B cell (primary cell): ENCODE measurements around the gene TRIM66. TPM values are rescaled to one million over a fixed set of nuclear protein-coding genes. Genes with fewer than 3 reads are reported as not detected.

Source experiments
- ATAC-seq: fragments of 200-7000 bp; cut with Tn5 transposase; one replicate; pipeline ENCODE4 v1.10.0; 2021; ENCODE audit warnings: low read depth, mild to moderate bottlenecking, moderate number of reproducible peaks, moderate library complexity
- CTCF ChIA-PET: fragments of 350-600 bp; sonication (Branson Sonifier 250); formaldehyde crosslinking; loops from one replicate; lab custom pipeline; 2021; ENCODE audit warnings: antibody characterized with exemption, inconsistent platforms; lab: Charles Lee
- POLR2A ChIA-PET: fragments of 350-600 bp; sonication (Branson Sonifier 250); formaldehyde crosslinking; loops from one replicate; lab custom pipeline; 2021; ENCODE audit warnings: antibody characterized with exemption; lab: Charles Lee
- DNase-seq: peaks from one replicate; pipeline ENCODE4 v3.0.0; 2013
- H2AFZ ChIP-seq: 2 replicates; pipeline ENCODE4 v1.6.1; 2012; ENCODE audit warnings: mild to moderate bottlenecking, low read depth, low read length; ENCODE audit not compliant: insufficient read depth, poor library complexity, severe bottlenecking
- H3K27ac ChIP-seq, 2 donors: 1 replicate in 1 of 2; 2 replicates in 1 of 2; pipeline ENCODE4 v1.5.1; 2012 to 2013; ENCODE audit warnings: low read length in 2 of 2, mild to moderate bottlenecking in 2 of 2, moderate library complexity in 1 of 2
- H3K27me3 ChIP-seq, 4 experiments: fragments of 200-600 bp in 1 of 4; sonication (generic) in 1 of 4; replicated peaks in 1 of 4; 1 replicate in 2 of 4; 2 replicates in 2 of 4; pipeline versions ENCODE4 v1.6.1 to v1.7.0; 2013 to 2016; ENCODE audit warnings: low read length in 3 of 4, mild to moderate bottlenecking in 2 of 4, mixed read lengths in 1 of 4, moderate library complexity in 1 of 4; ENCODE audit not compliant: insufficient read depth in 4 of 4, control insufficient read depth in 3 of 4; ENCODE audit errors: control extremely low read depth in 1 of 4
- H3K36me3 ChIP-seq, 2 experiments: replicated peaks in 1 of 2; 1 replicate in 1 of 2; 2 replicates in 1 of 2; pipeline versions ENCODE4 v1.6.1 to v1.7.1; 2013; ENCODE audit warnings: low read length in 1 of 2; ENCODE audit not compliant: insufficient read depth in 2 of 2, control insufficient read depth in 1 of 2; ENCODE audit errors: control extremely low read depth in 1 of 2, extremely low read depth in 1 of 2
- H3K4me1 ChIP-seq, 2 donors: fragments of 200-600 bp in 1 of 2; sonication (generic) in 1 of 2; 1 replicate in 1 of 2; 2 replicates in 1 of 2; pipeline versions ENCODE4 v1.5.1 to v1.6.1; 2013 to 2017; ENCODE audit warnings: low read length in 2 of 2; ENCODE audit not compliant: control insufficient read depth in 2 of 2, insufficient read depth in 2 of 2
- H3K4me2 ChIP-seq: replicated peaks from 2 replicates; pipeline ENCODE3; 2012; ENCODE audit warnings: mild to moderate bottlenecking, low read depth, low read length; ENCODE audit not compliant: poor library complexity, severe bottlenecking
- H3K4me3 ChIP-seq, 5 experiments: fragments of 200-600 bp in 1 of 5; sonication (generic) in 1 of 5; 1 replicate in 3 of 5; 2 replicates in 2 of 5; pipeline versions ENCODE4 v1.5.1 to v1.7.0; 2011 to 2016; ENCODE audit warnings: low read length in 4 of 5, mild to moderate bottlenecking in 4 of 5, low read depth in 2 of 5, control low read depth in 1 of 5, moderate library complexity in 1 of 5; ENCODE audit not compliant: insufficient read depth in 1 of 5; ENCODE audit errors: control extremely low read depth in 1 of 5, extremely low read depth in 1 of 5
- H3K79me2 ChIP-seq: fragments of 200-600 bp; sonication (generic); one replicate; pipeline ENCODE4 v1.6.0; 2016; ENCODE audit warnings: low read length; ENCODE audit not compliant: control insufficient read depth, insufficient read depth
- H3K9ac ChIP-seq: fragments of 200-600 bp; sonication (generic); 2 replicates; pipeline ENCODE4 v1.6.1; 2017; ENCODE audit warnings: mild to moderate bottlenecking, low read length, moderate library complexity
- H3K9me3 ChIP-seq, 3 donors: one replicate each; pipeline versions ENCODE4 v1.6.1 to v1.7.1; 2013; ENCODE audit warnings: low read length in 2 of 3; ENCODE audit not compliant: control insufficient read depth in 2 of 3, insufficient read depth in 1 of 3; ENCODE audit errors: control extremely low read depth in 1 of 3
- H4K20me1 ChIP-seq: 2 replicates; pipeline ENCODE4 v1.6.0; 2012; ENCODE audit warnings: mild to moderate bottlenecking, low read length; ENCODE audit not compliant: insufficient read depth, control insufficient read depth, poor library complexity, severe bottlenecking
- H3K27ac Mint-ChIP-seq: one replicate; pipeline ENCODE4 v1.8.0; 2021; ENCODE audit warnings: mixed read lengths
- H3K27me3 Mint-ChIP-seq: one replicate; pipeline ENCODE4 v1.8.0; 2021; ENCODE audit warnings: mixed read lengths
- H3K4me1 Mint-ChIP-seq: one replicate; pipeline ENCODE4 v1.8.0; 2021; ENCODE audit warnings: mixed read lengths
- H3K4me3 Mint-ChIP-seq: one replicate; pipeline ENCODE4 v1.8.0; 2021; ENCODE audit warnings: mixed read lengths
- H3K9me3 Mint-ChIP-seq: one replicate; pipeline ENCODE4 v1.8.0; 2022; ENCODE audit warnings: mixed read lengths; ENCODE audit not compliant: insufficient read depth
- EZH2 ChIP-seq: IDR thresholded peaks from 2 replicates; pipeline ENCODE4 v1.6.1; 2012; ENCODE audit warnings: borderline replicate concordance, low read depth, mild to moderate bottlenecking, moderate library complexity, low read length; ENCODE audit not compliant: insufficient read depth, poor library complexity, severe bottlenecking
- WGBS: methylation state at CpG from one replicate; pipeline ENCODE4 v1.1.5; 2013; ENCODE audit warnings: missing lambda C conversion rate; ENCODE audit not compliant: insufficient coverage; 5-methylcytosine and 5-hydroxymethylcytosine counted together
- intact Hi-C: fragments of 100-400 bp; cut with micrococcal nuclease; formaldehyde crosslinking; loops from one replicate; pipeline ENCODE4 v1.10.0; 2022
- polyA plus RNA-seq: library from polyadenylated mRNA; depleted of rRNA; stranded (reverse); fragments of >200 nt; gene quantifications from 2 replicates; pipeline ENCODE4 v1.2.3, GENCODE V29; 2012
- total RNA-seq, 2 donors: library from RNA; stranded (reverse); fragments of 120-200 nt in 1 of 2; gene quantifications; 1 replicate in 1 of 2; 2 replicates in 1 of 2; pipeline versions ENCODE4 v1.2.3 to v1.2.4, GENCODE V29; 2013 to 2022
- TF ChIP-seq, protein P1 (sequence below): fragments of 200-600 bp; IDR thresholded peaks from one replicate; pipeline ENCODE4 v1.8.0; 2022; ENCODE audit warnings: antibody characterized with exemption, mild to moderate bottlenecking

Gene TRIM66
- total and polyA plus RNA-seq, 2 donors (not counting 1 experiment from before 2014, with no cell fraction given), result 11.1 to 21.1 TPM

DNA sequence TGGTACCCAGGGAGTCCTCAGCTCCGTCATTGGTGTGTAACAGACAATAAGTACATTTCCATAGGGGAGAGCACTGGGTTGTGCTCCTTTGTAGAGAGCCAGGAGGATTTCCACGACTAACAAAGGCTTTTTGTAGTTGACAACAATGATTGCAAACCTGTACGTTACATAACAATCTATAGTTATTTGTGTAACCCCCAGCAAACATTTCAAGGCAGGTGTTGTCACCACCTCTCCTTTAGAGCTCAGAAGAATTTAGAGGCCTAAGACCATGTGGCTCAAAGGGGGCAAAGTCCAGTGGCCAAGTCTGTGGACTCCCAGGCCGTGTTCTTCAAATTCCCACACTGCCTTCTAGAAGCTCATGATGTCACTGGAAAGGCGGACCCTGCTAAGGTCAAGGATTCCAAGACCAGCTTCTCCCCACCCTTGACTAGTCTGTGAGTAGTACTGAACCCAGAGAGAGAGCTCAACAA, 15.9 kb upstream of the TRIM66 start:
- Histone ChIP-seq H4K20me1 (no peaks in the 10 kb centered on the region), H3K27me3 (no peaks in the 10 kb centered on the region), H3K27ac (no peak overlapping the region), H3K9ac (no peak overlapping the region), H3K9me3 (no peaks in the 10 kb centered on the region), H3K4me2 (no peak overlapping the region), H3K4me3 (no peak overlapping the region), H3K4me1 (peaks cover 0 to 7% of the 10 kb centered on the region in 2 donors), H3K36me3 (no peaks in the 10 kb centered on the region), H2AFZ (no peak overlapping the region), H3K79me2 (peaks cover 12% of the 10 kb centered on the region)
- CTCF ChIA-PET, result interaction anchor here (0.6 kb wide), 1 partner anchor 9 kb away, joined by 3 read pairs; no protein-coding TSS in a partner anchor
- TF ChIP-seq, protein P1, sequence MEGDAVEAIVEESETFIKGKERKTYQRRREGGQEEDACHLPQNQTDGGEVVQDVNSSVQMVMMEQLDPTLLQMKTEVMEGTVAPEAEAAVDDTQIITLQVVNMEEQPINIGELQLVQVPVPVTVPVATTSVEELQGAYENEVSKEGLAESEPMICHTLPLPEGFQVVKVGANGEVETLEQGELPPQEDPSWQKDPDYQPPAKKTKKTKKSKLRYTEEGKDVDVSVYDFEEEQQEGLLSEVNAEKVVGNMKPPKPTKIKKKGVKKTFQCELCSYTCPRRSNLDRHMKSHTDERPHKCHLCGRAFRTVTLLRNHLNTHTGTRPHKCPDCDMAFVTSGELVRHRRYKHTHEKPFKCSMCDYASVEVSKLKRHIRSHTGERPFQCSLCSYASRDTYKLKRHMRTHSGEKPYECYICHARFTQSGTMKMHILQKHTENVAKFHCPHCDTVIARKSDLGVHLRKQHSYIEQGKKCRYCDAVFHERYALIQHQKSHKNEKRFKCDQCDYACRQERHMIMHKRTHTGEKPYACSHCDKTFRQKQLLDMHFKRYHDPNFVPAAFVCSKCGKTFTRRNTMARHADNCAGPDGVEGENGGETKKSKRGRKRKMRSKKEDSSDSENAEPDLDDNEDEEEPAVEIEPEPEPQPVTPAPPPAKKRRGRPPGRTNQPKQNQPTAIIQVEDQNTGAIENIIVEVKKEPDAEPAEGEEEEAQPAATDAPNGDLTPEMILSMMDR, result no peak
- no peak for TF ChIP-seq EZH2
- Mint-ChIP-seq H3K27me3 (no peaks in the 10 kb centered on the region), H3K27ac (no peak overlapping the region), H3K4me1 (peaks cover 12% of the 10 kb centered on the region), H3K9me3 (no peaks in the 10 kb centered on the region), H3K4me3 (no peak overlapping the region)
- intact Hi-C loops, result no loop called here
- POLR2A ChIA-PET, result interaction anchor here (0.6 kb wide), 1 partner anchor 163 kb away, joined by 11 read pairs; no protein-coding TSS in a partner anchor
- DNase-seq (no peak), ATAC-seq (no peak)
- WGBS, result 100% methylated on average over 1 of the region's 5 CpGs

DNA sequence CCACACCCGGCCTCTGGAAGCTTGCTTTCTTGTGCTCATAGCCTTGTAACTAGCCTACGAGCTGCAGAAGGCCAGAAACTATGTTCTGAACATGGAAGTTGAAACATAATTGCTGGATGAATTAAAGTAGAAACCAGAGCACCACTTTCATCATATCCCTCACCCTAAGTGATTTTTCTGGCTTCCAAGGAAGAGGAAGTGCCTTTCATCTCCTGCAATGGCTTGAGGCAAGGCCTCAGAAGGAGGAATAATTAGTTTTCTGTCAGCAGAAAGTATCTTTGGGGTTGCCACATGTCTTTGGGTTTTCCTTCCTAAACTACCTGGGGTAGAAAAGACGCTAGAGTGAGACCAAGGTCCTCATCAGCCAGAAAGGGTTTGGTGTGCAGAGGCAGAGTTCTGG, 14.6 kb upstream of the TRIM66 start:
- ChIA-PET POLR2A (no interaction called here), CTCF (interaction anchor here (1.3 kb wide), 1 partner anchor 50 kb away, joined by 3 read pairs; no protein-coding TSS in a partner anchor)
- intact Hi-C loops, result no loop called here
- no peak overlapping the region for H3K27ac ChIP-seq
- H3K9me3 Mint-ChIP-seq, result no peaks in the 10 kb centered on the region
- ATAC-seq (no peak), DNase-seq (no peak)
- no peaks in the 10 kb centered on the region for H4K20me1 ChIP-seq
- peaks cover 12% of the 10 kb centered on the region for H3K4me1 Mint-ChIP-seq
- no peak overlapping the region for H3K9ac ChIP-seq
- no peak overlapping the region for H3K27ac Mint-ChIP-seq
- TF ChIP-seq, protein P1, result no peak
- no peak for TF ChIP-seq EZH2
- H3K36me3 ChIP-seq, result no peaks in the 10 kb centered on the region
- H3K9me3 ChIP-seq, result no peaks in the 10 kb centered on the region
- H3K4me1 ChIP-seq, result peaks cover 0 to 7% of the 10 kb centered on the region in 2 donors
- WGBS, result 92% methylated on average over 2 of the region's 3 CpGs
- no peak overlapping the region for H3K4me2 ChIP-seq
- no peak overlapping the region for H3K4me3 Mint-ChIP-seq
- peaks cover 26% of the 10 kb centered on the region for H3K79me2 ChIP-seq
- H3K4me3 ChIP-seq, result no peak overlapping the region
- H3K27me3 ChIP-seq, result no peaks in the 10 kb centered on the region
- H3K27me3 Mint-ChIP-seq, result no peaks in the 10 kb centered on the region
- no peak overlapping the region for H2AFZ ChIP-seq
